HCT116 (cell line): ENCODE measurements around the gene ARID5B.

Experiments
- ATF3 ChIP-seq: IDR thresholded peaks from 2 replicates; pipeline ENCODE4 v1.6.1; 2012
- CBX3 ChIP-seq: IDR thresholded peaks from 2 replicates; pipeline ENCODE4 v1.6.1; 2012; ENCODE audit warnings: low read depth
- CTCF ChIP-seq, 3 experiments: fragments of 200-600 bp in 1 of 3; sonication (generic) in 1 of 3; IDR thresholded peaks in 2 of 3; conservative IDR thresholded peaks in 1 of 3; 2 replicates each; pipeline ENCODE4 v1.5.1; 2012 to 2017; ENCODE audit warnings: low read depth in 2 of 3, low read length in 2 of 3, antibody characterized with exemption in 1 of 3, borderline replicate concordance in 1 of 3, control low read depth in 1 of 3, mild to moderate bottlenecking in 1 of 3, mixed read lengths in 1 of 3, mixed run types in 1 of 3, moderate library complexity in 1 of 3; ENCODE audit not compliant: insufficient read depth in 1 of 3
- EZH2phosphoT487 ChIP-seq: fragments of 200-600 bp; IDR thresholded peaks from 2 replicates; pipeline ENCODE4 v1.6.1; 2018; ENCODE audit warnings: antibody characterized with exemption, borderline replicate concordance
- POLR2A ChIP-seq: IDR thresholded peaks from 2 replicates; pipeline ENCODE4 v1.7.0; 2011; ENCODE audit warnings: borderline replicate concordance; ENCODE audit not compliant: insufficient read depth, insufficient read length; ENCODE audit errors: extremely low read depth
- POLR2AphosphoS5 ChIP-seq: IDR thresholded peaks from 2 replicates; pipeline ENCODE4 v1.6.1; 2011; ENCODE audit warnings: mild to moderate bottlenecking, low read depth, low read length, moderate library complexity
- SP1 ChIP-seq: IDR thresholded peaks from 2 replicates; pipeline ENCODE4 v1.6.1; 2012; ENCODE audit warnings: low read depth
- TF ChIP-seq, protein P1 (sequence below): IDR thresholded peaks from 2 replicates; pipeline ENCODE4 v1.6.1; 2012
- TF ChIP-seq, protein P2 (sequence below): IDR thresholded peaks from 2 replicates; pipeline ENCODE4 v1.6.1; 2012; ENCODE audit warnings: low read depth

DNA sequence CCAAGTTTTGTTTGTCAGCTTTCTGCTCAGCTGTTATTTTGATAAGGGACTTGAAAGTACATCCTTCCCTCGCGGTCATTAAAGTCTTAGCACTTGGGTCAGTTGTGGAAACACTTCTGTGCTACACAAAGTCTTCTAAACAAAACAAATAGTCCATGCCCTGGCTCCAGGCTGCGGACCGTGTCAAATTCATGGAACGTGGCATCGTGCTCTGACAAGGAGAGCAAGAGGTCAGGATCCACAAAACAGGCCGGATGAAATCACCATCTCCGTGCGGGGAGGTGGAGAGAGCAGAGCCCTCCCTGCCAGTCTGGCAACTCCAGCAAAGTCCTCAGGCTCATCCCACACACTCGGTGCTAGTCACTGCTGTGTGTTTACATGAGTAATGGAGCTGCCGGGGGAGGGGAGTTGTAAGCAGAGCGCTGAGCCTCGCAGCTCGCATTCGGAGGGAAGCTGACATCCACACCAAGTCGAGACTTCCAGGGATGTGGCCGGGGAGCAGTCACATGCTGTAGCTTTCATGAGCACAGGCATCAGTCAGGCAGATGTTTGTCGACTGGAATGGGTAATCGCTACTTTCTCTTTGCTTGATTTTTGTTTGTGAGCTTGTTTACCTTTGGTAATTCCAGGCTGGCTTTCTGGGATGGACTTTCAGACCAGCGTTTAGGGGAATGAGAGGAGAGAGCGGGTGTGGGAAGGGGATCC, 147.6 kb downstream of the ARID5B start:
- TF ChIP-seq, protein P1, sequence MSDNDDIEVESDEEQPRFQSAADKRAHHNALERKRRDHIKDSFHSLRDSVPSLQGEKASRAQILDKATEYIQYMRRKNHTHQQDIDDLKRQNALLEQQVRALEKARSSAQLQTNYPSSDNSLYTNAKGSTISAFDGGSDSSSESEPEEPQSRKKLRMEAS, result no peak
- TF ChIP-seq POLR2A (no peak), CTCF (IDR thresholded peaks at IDR 0.05 in 2 of 3, conservative IDR thresholded peaks at IDR 0.05 in 1 of 3; ENCODE audit: borderline replicate concordance in 1 of 3, insufficient read depth in 1 of 3, low read depth in 2 of 3, low read length in 2 of 3) (no peak), SP1 (no peak), EZH2phosphoT487 (no peak), ATF3 (no peak), POLR2AphosphoS5 (no peak), CBX3 (no peak)
- TF ChIP-seq, protein P2, sequence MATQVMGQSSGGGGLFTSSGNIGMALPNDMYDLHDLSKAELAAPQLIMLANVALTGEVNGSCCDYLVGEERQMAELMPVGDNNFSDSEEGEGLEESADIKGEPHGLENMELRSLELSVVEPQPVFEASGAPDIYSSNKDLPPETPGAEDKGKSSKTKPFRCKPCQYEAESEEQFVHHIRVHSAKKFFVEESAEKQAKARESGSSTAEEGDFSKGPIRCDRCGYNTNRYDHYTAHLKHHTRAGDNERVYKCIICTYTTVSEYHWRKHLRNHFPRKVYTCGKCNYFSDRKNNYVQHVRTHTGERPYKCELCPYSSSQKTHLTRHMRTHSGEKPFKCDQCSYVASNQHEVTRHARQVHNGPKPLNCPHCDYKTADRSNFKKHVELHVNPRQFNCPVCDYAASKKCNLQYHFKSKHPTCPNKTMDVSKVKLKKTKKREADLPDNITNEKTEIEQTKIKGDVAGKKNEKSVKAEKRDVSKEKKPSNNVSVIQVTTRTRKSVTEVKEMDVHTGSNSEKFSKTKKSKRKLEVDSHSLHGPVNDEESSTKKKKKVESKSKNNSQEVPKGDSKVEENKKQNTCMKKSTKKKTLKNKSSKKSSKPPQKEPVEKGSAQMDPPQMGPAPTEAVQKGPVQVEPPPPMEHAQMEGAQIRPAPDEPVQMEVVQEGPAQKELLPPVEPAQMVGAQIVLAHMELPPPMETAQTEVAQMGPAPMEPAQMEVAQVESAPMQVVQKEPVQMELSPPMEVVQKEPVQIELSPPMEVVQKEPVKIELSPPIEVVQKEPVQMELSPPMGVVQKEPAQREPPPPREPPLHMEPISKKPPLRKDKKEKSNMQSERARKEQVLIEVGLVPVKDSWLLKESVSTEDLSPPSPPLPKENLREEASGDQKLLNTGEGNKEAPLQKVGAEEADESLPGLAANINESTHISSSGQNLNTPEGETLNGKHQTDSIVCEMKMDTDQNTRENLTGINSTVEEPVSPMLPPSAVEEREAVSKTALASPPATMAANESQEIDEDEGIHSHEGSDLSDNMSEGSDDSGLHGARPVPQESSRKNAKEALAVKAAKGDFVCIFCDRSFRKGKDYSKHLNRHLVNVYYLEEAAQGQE, result no peak
